Hepatocyte (in vitro differentiated cells): ENCODE measurements around the gene METRNL. TPM values are rescaled to one million over a fixed set of nuclear protein-coding genes. Genes with fewer than 3 reads are reported as not detected.

Experiments
- DNase-seq: peaks from one replicate; pipeline ENCODE4 v3.0.0-alpha.2; 2016; ENCODE audit warnings: low spot score
- H2AFZ ChIP-seq: fragments of 200-600 bp; sonication (generic); 2 replicates; pipeline ENCODE4 v1.6.0; 2016; ENCODE audit warnings: antibody characterized with exemption, mild to moderate bottlenecking
- H3K27ac ChIP-seq: fragments of 200-600 bp; sonication (generic); 2 replicates; pipeline ENCODE4 v1.5.1; 2016; ENCODE audit warnings: mild to moderate bottlenecking
- H3K27me3 ChIP-seq: fragments of 200-600 bp; sonication (generic); 2 replicates; pipeline ENCODE4 v1.6.1; 2016
- H3K36me3 ChIP-seq: fragments of 200-600 bp; sonication (generic); replicated peaks from 2 replicates; pipeline ENCODE4 v1.5.1; 2016; ENCODE audit warnings: low read depth; ENCODE audit not compliant: insufficient read depth
- H3K4me1 ChIP-seq: fragments of 200-600 bp; sonication (generic); 2 replicates; pipeline ENCODE4 v1.5.1; 2016; ENCODE audit warnings: mild to moderate bottlenecking, moderate library complexity; ENCODE audit not compliant: insufficient read depth
- H3K4me2 ChIP-seq: fragments of 200-600 bp; sonication (generic); 2 replicates; pipeline ENCODE4 v1.6.0; 2016
- H3K4me3 ChIP-seq: fragments of 200-600 bp; sonication (generic); 2 replicates; pipeline ENCODE4 v1.5.1; 2016; ENCODE audit warnings: mild to moderate bottlenecking
- H3K79me2 ChIP-seq: fragments of 200-600 bp; sonication (generic); 2 replicates; pipeline ENCODE4 v1.6.0; 2017; ENCODE audit warnings: mild to moderate bottlenecking
- H3K9me2 ChIP-seq: fragments of 200-600 bp; sonication (generic); replicated peaks from 2 replicates; pipeline ENCODE4 v1.6.0; 2017; ENCODE audit warnings: mild to moderate bottlenecking; ENCODE audit not compliant: insufficient read depth
- H3K9me3 ChIP-seq: fragments of 200-600 bp; sonication (generic); 2 replicates; pipeline ENCODE4 v1.5.1; 2016; ENCODE audit warnings: low read depth, mild to moderate bottlenecking
- H4K20me1 ChIP-seq: fragments of 200-600 bp; sonication (generic); 2 replicates; pipeline ENCODE4 v1.6.0; 2016; ENCODE audit warnings: mild to moderate bottlenecking; ENCODE audit not compliant: insufficient read depth, poor library complexity, severe bottlenecking
- EZH2 ChIP-seq: fragments of 200-600 bp; sonication (generic); IDR thresholded peaks from 2 replicates; pipeline ENCODE4 v1.6.1; 2016; ENCODE audit warnings: antibody characterized with exemption, mild to moderate bottlenecking, borderline replicate concordance
- EZH2phosphoT487 ChIP-seq: fragments of 200-600 bp; sonication (generic); IDR thresholded peaks from one replicate; pipeline ENCODE4 v1.6.1; 2018; ENCODE audit warnings: antibody characterized with exemption, mild to moderate bottlenecking, low read depth, moderate library complexity; ENCODE audit not compliant: unreplicated experiment, severe bottlenecking
- WGBS: methylation state at CpG from one replicate; pipeline ENCODE4 v1.1.6; 2016; ENCODE audit warnings: low lambda C conversion rate; ENCODE audit errors: missing lambda C conversion rate; 5-methylcytosine and 5-hydroxymethylcytosine counted together
- polyA plus RNA-seq: library from polyadenylated mRNA; unstranded; fragments of >200 nt; fragmentation: Nextera tagmentation; extraction: Ambion mirVana; gene quantifications from 2 replicates; pipeline ENCODE4 v1.2.1, GENCODE V29; 2016
- total RNA-seq: library from RNA; depleted of rRNA; stranded (reverse); fragments of >200 nt; gene quantifications from 2 replicates; pipeline ENCODE4 v1.2.3, GENCODE V29; 2014
- TF ChIP-seq, protein P1 (sequence below): fragments of 200-600 bp; sonication (generic); IDR thresholded peaks from 2 replicates; pipeline ENCODE4 v1.5.1; 2016; ENCODE audit warnings: antibody characterized with exemption, mild to moderate bottlenecking; ENCODE audit not compliant: poor library complexity

The METRNL gene
- total and polyA plus RNA-seq, 2 experiments from 2014 or later = 97.2 to 164 TPM

DNA sequence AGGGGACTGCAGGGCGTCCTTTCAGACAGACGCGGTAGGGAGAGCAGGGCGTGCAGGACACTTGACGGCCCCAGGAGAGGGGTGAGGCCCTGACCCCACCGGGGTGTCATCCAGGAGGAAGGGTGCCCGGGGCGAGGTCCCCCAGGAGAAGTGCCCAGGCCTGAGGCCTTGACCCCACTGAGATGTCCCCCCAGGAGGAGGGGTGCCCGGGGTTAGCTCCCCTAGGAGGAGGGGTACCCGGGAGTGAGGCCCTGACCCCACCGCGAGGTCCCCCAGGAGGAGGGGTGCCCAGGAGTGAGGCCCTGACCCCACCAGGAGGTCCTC lies 27.2 kb upstream of the METRNL start:
- Histone ChIP-seq H2AFZ (peak overlapping the region; percentile 29), H3K4me3 (peak overlapping the region; percentile 2), H3K27ac (peak overlapping the region; percentile 77), H3K79me2 (no peaks in the 10 kb centered on the region), H3K36me3 (no peaks in the 10 kb centered on the region), H3K27me3 (no peaks in the 10 kb centered on the region), H3K9me3 (no peaks in the 10 kb centered on the region), H3K4me1 (peaks cover 9% of the 10 kb centered on the region), H3K4me2 (peak overlapping the region; percentile 75), H4K20me1 (no peaks in the 10 kb centered on the region), H3K9me2 (no peaks in the 10 kb centered on the region)
- 54% methylated on average over 10 of the region's 12 CpGs for WGBS
- TF ChIP-seq, protein P1, sequence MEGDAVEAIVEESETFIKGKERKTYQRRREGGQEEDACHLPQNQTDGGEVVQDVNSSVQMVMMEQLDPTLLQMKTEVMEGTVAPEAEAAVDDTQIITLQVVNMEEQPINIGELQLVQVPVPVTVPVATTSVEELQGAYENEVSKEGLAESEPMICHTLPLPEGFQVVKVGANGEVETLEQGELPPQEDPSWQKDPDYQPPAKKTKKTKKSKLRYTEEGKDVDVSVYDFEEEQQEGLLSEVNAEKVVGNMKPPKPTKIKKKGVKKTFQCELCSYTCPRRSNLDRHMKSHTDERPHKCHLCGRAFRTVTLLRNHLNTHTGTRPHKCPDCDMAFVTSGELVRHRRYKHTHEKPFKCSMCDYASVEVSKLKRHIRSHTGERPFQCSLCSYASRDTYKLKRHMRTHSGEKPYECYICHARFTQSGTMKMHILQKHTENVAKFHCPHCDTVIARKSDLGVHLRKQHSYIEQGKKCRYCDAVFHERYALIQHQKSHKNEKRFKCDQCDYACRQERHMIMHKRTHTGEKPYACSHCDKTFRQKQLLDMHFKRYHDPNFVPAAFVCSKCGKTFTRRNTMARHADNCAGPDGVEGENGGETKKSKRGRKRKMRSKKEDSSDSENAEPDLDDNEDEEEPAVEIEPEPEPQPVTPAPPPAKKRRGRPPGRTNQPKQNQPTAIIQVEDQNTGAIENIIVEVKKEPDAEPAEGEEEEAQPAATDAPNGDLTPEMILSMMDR = no peak
- TF ChIP-seq EZH2 (no peak), EZH2phosphoT487 (no peak)
- no peak for DNase-seq

DNA sequence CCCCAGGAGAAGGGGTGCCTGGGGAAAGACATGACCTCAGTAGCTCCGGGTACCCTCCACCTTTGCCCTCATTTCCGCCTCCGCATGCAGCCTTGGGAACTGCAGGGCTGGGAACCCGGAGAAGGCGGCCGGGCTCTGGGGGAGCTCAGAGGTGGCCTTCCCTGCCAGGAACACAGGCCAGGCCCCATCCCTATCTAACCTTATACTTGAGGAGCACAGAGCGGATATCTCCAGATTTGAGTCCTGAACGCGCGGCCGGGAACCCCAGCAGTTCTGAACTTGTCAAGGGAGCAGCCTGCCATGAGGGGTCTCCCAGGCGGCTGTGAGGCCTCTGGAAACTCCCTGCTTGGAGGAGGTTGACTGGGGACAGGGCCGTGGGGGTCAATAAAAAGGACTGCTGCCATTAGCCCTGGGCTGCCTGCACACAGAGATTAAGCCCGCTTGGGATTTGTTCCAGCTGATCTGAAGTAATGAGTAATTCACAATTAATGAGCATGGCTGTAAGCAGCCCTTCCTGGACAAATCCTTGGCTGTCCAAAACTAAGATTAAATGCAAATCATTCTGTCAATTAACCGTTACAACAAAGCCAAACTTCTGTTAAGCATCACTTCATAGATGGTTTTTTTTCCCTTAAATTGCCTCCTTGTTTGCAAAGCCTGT lies 26.3 kb upstream of the METRNL start:
- Histone ChIP-seq H3K27me3 (no peaks in the 10 kb centered on the region), H3K4me1 (peaks cover 9% of the 10 kb centered on the region), H3K27ac (peak overlapping the region; percentile 48), H3K9me2 (no peaks in the 10 kb centered on the region), H4K20me1 (no peaks in the 10 kb centered on the region), H3K36me3 (no peaks in the 10 kb centered on the region), H3K79me2 (no peaks in the 10 kb centered on the region), H3K9me3 (no peaks in the 10 kb centered on the region), H2AFZ (no peak overlapping the region), H3K4me2 (no peak overlapping the region), H3K4me3 (no peak overlapping the region)
- no peak for DNase-seq
- TF ChIP-seq EZH2phosphoT487 (no peak), EZH2 (no peak)
- TF ChIP-seq, protein P1 = no peak
- 78% methylated on average over 15 of the region's 15 CpGs for WGBS

DNA sequence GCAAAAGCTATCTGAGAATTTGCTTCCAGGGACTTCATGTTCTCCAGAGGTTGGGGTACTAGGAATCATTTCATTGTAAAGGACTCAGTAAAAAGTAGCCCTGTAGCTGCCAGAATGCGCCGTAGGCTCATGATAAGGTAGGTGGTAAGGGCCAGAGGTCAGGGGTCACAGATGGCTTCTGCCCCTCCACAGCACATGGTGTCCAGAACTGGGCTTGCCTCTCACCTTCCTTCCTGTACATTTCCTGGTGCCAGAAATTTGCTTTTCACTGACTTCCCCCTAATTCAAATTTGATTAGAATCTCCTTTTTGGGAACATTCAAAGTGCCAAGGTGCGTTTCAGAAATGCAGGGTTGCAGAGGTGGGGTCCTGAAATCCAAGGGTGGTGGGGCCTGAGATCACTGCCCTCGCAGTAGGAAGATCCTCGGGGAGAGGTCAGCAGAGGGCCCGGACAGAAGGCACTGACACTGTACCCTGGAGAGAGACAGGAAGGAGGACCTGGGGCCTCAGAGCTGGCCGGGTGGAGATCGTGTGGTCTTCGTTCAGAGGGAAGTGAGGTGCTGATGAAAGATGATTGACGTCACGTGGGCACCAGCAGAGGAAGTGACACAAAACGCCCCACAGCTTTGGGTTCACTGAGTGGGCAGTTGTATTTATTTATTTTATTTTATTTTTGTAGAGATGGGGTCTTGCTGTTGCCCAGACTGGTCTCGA lies 25.5 kb upstream of the METRNL start:
- H3K9me3 ChIP-seq = no peaks in the 10 kb centered on the region
- 86% methylated on average over 13 of the region's 13 CpGs for WGBS
- no peak overlapping the region for H2AFZ ChIP-seq
- H3K36me3 ChIP-seq = no peaks in the 10 kb centered on the region
- no peaks in the 10 kb centered on the region for H3K79me2 ChIP-seq
- H3K9me2 ChIP-seq = no peaks in the 10 kb centered on the region
- peaks cover 9% of the 10 kb centered on the region for H3K4me1 ChIP-seq
- no peak overlapping the region for H3K4me2 ChIP-seq
- no peak overlapping the region for H3K4me3 ChIP-seq
- peak overlapping the region; percentile 48 for H3K27ac ChIP-seq
- no peak for TF ChIP-seq EZH2
- TF ChIP-seq EZH2phosphoT487 = no peak
- TF ChIP-seq, protein P1 = no peak
- H3K27me3 ChIP-seq = no peaks in the 10 kb centered on the region
- no peaks in the 10 kb centered on the region for H4K20me1 ChIP-seq
- DNase-seq = no peak
